RWPE2 (cell line): ENCODE data around the gene URAD.
A peak's percentile ranks its signal among the peaks of the same experiment; 100 is the strongest.
"Not testable (repeated sequence)": the region's sequence is repeated elsewhere in the genome, so short reads cannot be mapped to it uniquely, and the experiment has no call there.

Experiments used
- ATAC-seq: fragments of 200-7000 bp; cut with Tn5 transposase; 3 replicates; pipeline ENCODE4 v1.9.1; 2021; ENCODE audit warnings: low read depth
- DNase-seq: peaks from one replicate; pipeline ENCODE4 v3.0.0-alpha.2; 2020; ENCODE audit warnings: low spot score
- H3K27ac ChIP-seq: fragments of 450-650 bp; 2 replicates; pipeline ENCODE4 v1.5.1; 2017; ENCODE audit warnings: mild to moderate bottlenecking; ENCODE audit not compliant: poor library complexity, severe bottlenecking
- H3K27me3 ChIP-seq: fragments of 250-450 bp; sonication (Bioruptor Pico); 2 replicates; pipeline ENCODE4 v1.5.1; 2021; ENCODE audit warnings: mild to moderate bottlenecking, moderate library complexity; ENCODE audit not compliant: insufficient read depth, poor library complexity, severe bottlenecking
- H3K36me3 ChIP-seq: fragments of 250-450 bp; sonication (Bioruptor Pico); 2 replicates; pipeline ENCODE4 v1.5.1; 2020; ENCODE audit warnings: low read depth, mild to moderate bottlenecking, moderate library complexity
- H3K4me1 ChIP-seq: fragments of 250-450 bp; sonication (Bioruptor Pico); 2 replicates; pipeline ENCODE4 v1.5.1; 2021; ENCODE audit warnings: mild to moderate bottlenecking, moderate library complexity; ENCODE audit not compliant: insufficient read depth, poor library complexity, severe bottlenecking
- H3K4me3 ChIP-seq: fragments of 250-450 bp; sonication (Bioruptor Pico); 2 replicates; pipeline ENCODE4 v1.5.1; 2021; ENCODE audit warnings: mild to moderate bottlenecking, moderate library complexity; ENCODE audit not compliant: severe bottlenecking
- H3K9me3 ChIP-seq: fragments of 250-450 bp; sonication (Bioruptor Pico); 2 replicates; pipeline ENCODE4 v1.5.1; 2021; ENCODE audit warnings: mild to moderate bottlenecking, moderate library complexity; ENCODE audit not compliant: severe bottlenecking
- TF ChIP-seq, protein P1 (sequence below): fragments of 450-650 bp; IDR thresholded peaks from one replicate; pipeline ENCODE4 v1.5.1; 2017; ENCODE audit warnings: mild to moderate bottlenecking, moderate library complexity; ENCODE audit not compliant: poor library complexity, severe bottlenecking

Gene URAD, protein sequence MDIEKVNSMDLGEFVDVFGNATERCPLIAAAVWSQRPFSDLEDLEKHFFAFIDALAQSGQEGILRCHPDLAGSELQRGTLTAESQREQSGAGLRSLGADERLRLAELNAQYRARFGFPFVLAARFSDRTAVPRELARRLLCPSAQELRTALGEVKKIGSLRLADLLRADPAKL

DNA sequence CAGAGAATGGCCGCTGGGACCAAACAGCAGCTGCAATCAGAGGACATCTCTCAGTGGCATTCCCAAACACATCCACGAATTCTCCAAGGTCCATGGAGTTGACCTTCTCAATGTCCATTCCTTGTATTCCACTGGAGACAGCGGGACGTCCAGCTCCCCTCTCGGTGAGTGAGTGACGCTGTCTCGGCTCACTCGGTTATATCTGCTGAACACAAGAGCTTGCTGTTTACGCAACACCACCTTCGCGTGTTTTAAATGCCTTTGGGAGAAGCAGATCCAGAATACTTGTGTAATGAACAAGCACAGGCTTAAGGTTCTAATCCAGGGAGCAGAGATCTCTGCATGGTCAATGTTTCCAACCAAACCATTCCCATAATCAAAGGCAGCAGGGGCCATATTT lies at the start of gene URAD:
URAD (minus strand) TSS at position 174 of the 400 bp plus-strand sequence; CDS start at position 118, 56 bp downstream.
- 0 out of 3 replicates have a peak, but pooled peaks have one; percentile 38 for ATAC-seq
- H3K4me1 ChIP-seq: no peaks in the 10 kb centered on the region
- DNase-seq: no peak
- no peaks in the 10 kb centered on the region for H3K9me3 ChIP-seq
- no peaks in the 10 kb centered on the region for H3K36me3 ChIP-seq
- H3K27ac ChIP-seq: no peak within 1 kb of the TSS
- TF ChIP-seq, protein P1, sequence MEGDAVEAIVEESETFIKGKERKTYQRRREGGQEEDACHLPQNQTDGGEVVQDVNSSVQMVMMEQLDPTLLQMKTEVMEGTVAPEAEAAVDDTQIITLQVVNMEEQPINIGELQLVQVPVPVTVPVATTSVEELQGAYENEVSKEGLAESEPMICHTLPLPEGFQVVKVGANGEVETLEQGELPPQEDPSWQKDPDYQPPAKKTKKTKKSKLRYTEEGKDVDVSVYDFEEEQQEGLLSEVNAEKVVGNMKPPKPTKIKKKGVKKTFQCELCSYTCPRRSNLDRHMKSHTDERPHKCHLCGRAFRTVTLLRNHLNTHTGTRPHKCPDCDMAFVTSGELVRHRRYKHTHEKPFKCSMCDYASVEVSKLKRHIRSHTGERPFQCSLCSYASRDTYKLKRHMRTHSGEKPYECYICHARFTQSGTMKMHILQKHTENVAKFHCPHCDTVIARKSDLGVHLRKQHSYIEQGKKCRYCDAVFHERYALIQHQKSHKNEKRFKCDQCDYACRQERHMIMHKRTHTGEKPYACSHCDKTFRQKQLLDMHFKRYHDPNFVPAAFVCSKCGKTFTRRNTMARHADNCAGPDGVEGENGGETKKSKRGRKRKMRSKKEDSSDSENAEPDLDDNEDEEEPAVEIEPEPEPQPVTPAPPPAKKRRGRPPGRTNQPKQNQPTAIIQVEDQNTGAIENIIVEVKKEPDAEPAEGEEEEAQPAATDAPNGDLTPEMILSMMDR: no peak
- H3K4me3 ChIP-seq: no peak within 1 kb of the TSS
- H3K27me3 ChIP-seq: peaks cover 6% of the 10 kb centered on the region

DNA sequence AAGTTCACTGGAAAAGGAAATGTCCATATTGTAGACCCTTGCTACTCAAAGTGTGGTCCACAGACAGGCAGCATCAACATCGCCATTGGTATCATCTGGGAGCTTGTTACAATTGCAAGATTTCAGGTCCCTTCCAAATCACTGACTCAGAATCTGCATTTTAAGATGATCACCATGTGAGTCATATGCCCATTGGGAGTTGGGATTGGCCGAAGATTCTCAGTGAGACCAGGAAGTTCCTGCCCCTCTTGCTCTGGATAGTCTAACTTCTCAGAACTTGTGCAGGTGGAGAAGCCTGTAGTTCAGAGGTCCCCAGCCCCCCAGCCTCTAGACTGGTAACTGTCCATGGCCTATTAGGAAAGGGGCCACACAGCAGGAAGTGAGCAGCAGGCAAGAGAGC lies 48.9 kb upstream of the URAD start:
- Histone ChIP-seq H3K27me3 (no peaks in the 10 kb centered on the region), H3K4me1 (no peaks in the 10 kb centered on the region), H3K36me3 (no peaks in the 10 kb centered on the region), H3K9me3 (no peaks in the 10 kb centered on the region), H3K27ac (no peak overlapping the region), H3K4me3 (no peak overlapping the region)
- TF ChIP-seq, protein P1: no peak
- ATAC-seq (no peak), DNase-seq (no peak)

DNA sequence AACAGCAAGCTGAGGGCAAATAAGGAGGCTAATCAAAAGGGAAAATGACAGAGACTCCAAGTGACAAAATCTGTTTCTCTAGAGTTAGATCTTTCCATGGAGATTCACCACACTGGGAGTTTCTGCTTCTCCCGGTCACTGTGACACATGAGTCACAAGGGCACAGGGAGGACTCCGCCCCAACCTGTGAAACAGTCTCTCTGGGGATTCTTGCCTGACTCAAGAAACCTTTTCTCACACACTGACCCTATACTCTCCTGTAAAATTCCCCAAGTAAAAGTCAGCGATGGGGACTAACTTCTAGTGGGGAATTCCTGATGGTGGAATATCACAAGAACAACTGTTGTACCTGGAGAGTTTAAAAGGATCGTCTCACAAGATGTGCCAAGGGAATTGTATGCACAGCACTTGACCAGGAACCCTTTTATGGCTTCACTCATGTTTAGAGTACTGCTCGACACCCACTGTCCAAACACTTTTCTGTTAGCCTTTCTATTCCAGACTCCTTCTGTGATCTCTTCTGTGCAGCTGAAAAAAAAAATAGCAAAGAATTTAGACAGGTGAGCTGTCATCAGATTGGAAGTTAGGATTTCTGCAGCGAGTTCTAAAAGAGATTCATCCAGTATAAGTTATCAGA lies 46.8 kb upstream of the URAD start:
- H3K27ac ChIP-seq: no peak overlapping the region
- H3K36me3 ChIP-seq: no peaks in the 10 kb centered on the region
- H3K27me3 ChIP-seq: no peaks in the 10 kb centered on the region
- H3K4me1 ChIP-seq: no peaks in the 10 kb centered on the region
- TF ChIP-seq, protein P1: no peak
- no peak overlapping the region for H3K4me3 ChIP-seq
- H3K9me3 ChIP-seq: no peaks in the 10 kb centered on the region
- ATAC-seq: peak; percentile 44; the same call in 1 of the 3 replicates
- no peak for DNase-seq

DNA sequence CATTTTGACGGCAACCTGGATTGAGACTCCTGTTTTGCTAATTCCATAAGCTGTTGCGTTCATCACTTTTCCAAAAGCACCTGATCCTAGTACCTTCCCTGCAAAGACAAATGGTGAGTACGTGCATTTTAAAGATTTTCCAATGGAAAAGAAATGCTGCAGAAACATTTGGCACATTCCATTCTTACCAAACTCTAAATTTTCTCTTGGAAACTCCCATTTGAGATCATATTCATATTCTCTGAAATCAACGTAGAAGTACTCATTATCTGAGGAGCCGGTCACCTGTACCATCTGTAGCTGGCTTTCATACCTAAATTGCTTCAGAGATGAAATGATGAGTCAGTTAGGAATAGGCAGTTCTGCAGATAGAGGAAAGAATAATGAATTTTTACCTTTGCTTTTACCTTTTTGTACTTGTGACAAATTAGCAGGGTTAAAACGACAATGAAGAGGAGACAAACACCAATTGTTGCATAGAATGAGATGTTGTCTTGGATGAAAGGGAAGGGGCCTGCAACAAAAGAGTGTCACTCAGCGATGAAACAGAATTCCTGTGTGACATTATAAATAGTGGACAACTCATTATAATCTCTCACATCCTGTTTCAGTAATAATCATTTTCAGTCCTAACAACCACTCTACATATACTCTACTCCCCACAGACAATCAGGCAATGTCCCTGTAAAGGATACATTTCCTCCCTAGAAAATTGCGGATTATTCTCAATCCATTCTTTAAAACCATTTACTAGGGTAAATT lies 45.6 kb upstream of the URAD start:
- no peaks in the 10 kb centered on the region for H3K9me3 ChIP-seq
- no peaks in the 10 kb centered on the region for H3K4me1 ChIP-seq
- H3K27ac ChIP-seq: no peak overlapping the region
- ATAC-seq (no peak), DNase-seq (no peak)
- H3K27me3 ChIP-seq: no peaks in the 10 kb centered on the region
- H3K4me3 ChIP-seq: no peak overlapping the region
- no peaks in the 10 kb centered on the region for H3K36me3 ChIP-seq
- TF ChIP-seq, protein P1: no peak

GRCh38 chr13:28032438-28032837 lies 43.9 kb upstream of the URAD start:
- ATAC-seq, H3K27ac ChIP-seq, H3K36me3 ChIP-seq, H3K4me1 ChIP-seq, DNase-seq, H3K4me3 ChIP-seq, H3K27me3 ChIP-seq, H3K9me3 ChIP-seq: not testable (repeated sequence)
